HepG2 (cell line): ENCODE results near the gene MAPRE3. TPM values are rescaled to one million over a fixed set of nuclear protein-coding genes. Genes with fewer than 3 reads are reported as not detected.

Source experiments
- EP300 ChIP-seq, 3 experiments: sonication (generic) in 1 of 3; formaldehyde crosslinking in 1 of 3; IDR thresholded peaks; 2 replicates each; pipeline versions ENCODE4 v1.5.1 to v1.6.1; 2011 to 2020; ENCODE audit warnings: low read depth in 2 of 3, low read length in 2 of 3, borderline replicate concordance in 1 of 3, improper control_type of control experiment in 1 of 3, mild to moderate bottlenecking in 1 of 3, missing genetic modification reagents in 1 of 3, moderate library complexity in 1 of 3
- GATAD2A ChIP-seq: IDR thresholded peaks from 2 replicates; pipeline ENCODE4 v1.6.1; 2016
- RNF219 ChIP-seq: sonication (generic); formaldehyde crosslinking; IDR thresholded peaks from 2 replicates; pipeline ENCODE4 v1.5.0; 2020; ENCODE audit warnings: mild to moderate bottlenecking, missing genetic modification reagents
- SIX1 ChIP-seq: sonication (generic); formaldehyde crosslinking; IDR thresholded peaks from 2 replicates; pipeline ENCODE4 v1.4.0; 2020; ENCODE audit warnings: missing genetic modification reagents, borderline replicate concordance
- ZFP62 ChIP-seq: sonication (generic); formaldehyde crosslinking; IDR thresholded peaks from 2 replicates; pipeline ENCODE4 v1.4.0; 2020; ENCODE audit warnings: missing genetic modification reagents
- ZMAT3 ChIP-seq: sonication (generic); formaldehyde crosslinking; conservative IDR thresholded peaks from 2 replicates; pipeline ENCODE4 v1.7.0; 2021; ENCODE audit warnings: missing genetic modification reagents
- ZNF264 ChIP-seq: sonication (generic); formaldehyde crosslinking; IDR thresholded peaks from 2 replicates; pipeline ENCODE4 v1.4.0; 2020; ENCODE audit warnings: missing genetic modification reagents
- ZNF629 ChIP-seq: sonication (generic); formaldehyde crosslinking; conservative IDR thresholded peaks from 2 replicates; pipeline ENCODE4 v1.5.0; 2020; ENCODE audit warnings: missing genetic modification reagents
- polyA plus RNA-seq, 8 experiments: library from polyadenylated mRNA; depleted of rRNA in 3 of 8; stranded (reverse) in 7 of 8; unstranded in 1 of 8; fragments of >200 nt; fragmentation: Illumina TruSeq in 4 of 8; extraction: Trizol in 4 of 8; gene quantifications; 2 replicates each; pipeline versions ENCODE4 v1.2.1 to v1.2.3, GENCODE V29; 2011 to 2016; ENCODE audit warnings: low read depth in 4 of 8, missing spikeins in 1 of 8, mixed read lengths in 1 of 8; ENCODE audit not compliant: insufficient read depth in 1 of 8
- total RNA-seq, 5 experiments: library from RNA; depleted of rRNA; stranded (reverse); fragments of >200 nt; fragmentation: Illumina TruSeq; extraction: Trizol; gene quantifications; 2 replicates each; pipeline ENCODE4 v1.2.3, GENCODE V29; 2016; ENCODE audit warnings: low read depth in 1 of 5
- TF ChIP-seq, protein P1 (sequence below): sonication (generic); formaldehyde crosslinking; IDR thresholded peaks from 2 replicates; pipeline ENCODE4 v1.9.0; 2021; ENCODE audit warnings: missing genetic modification reagents, mild to moderate bottlenecking, borderline replicate concordance
- TF ChIP-seq, protein P2 (sequence below): sonication (generic); formaldehyde crosslinking; IDR thresholded peaks from 2 replicates; pipeline ENCODE4 v1.8.1; 2023; ENCODE audit warnings: missing genetic modification reagents, inconsistent platforms, borderline replicate concordance
- TF ChIP-seq, protein P3 (sequence below): sonication (generic); formaldehyde crosslinking; IDR thresholded peaks from 2 replicates; pipeline ENCODE4 v1.5.0; 2020; ENCODE audit warnings: mild to moderate bottlenecking, missing genetic modification reagents, borderline replicate concordance

MAPRE3 gene
- total and polyA plus RNA-seq, 2 of the 13 experiments (the other 11 are each of a cell fraction or from before 2014, with no cell fraction given): 0.31 to 0.91 TPM

- TF ChIP-seq RNF219 (CRISPR knock-in tag): peak; percentile 86; the same call in 1 of the 2 replicates
- TF ChIP-seq, protein P1, sequence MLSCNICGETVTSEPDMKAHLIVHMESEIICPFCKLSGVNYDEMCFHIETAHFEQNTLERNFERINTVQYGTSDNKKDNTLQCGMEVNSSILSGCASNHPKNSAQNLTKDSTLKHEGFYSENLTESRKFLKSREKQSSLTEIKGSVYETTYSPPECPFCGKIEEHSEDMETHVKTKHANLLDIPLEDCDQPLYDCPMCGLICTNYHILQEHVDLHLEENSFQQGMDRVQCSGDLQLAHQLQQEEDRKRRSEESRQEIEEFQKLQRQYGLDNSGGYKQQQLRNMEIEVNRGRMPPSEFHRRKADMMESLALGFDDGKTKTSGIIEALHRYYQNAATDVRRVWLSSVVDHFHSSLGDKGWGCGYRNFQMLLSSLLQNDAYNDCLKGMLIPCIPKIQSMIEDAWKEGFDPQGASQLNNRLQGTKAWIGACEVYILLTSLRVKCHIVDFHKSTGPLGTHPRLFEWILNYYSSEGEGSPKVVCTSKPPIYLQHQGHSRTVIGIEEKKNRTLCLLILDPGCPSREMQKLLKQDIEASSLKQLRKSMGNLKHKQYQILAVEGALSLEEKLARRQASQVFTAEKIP (CRISPR knock-in tag): no peak
- peak; percentile 62 for TF ChIP-seq GATAD2A (CRISPR knock-in tag)
- peak; percentile 94 for TF ChIP-seq ZNF264
- peak; percentile 53 for TF ChIP-seq ZNF629 (CRISPR knock-in tag)
- TF ChIP-seq SIX1 (CRISPR knock-in tag): peak; percentile 43
- no peak for TF ChIP-seq EP300 (IDR thresholded peaks at IDR 0.05; ENCODE audit: low read depth in 2 of 2, low read length in 2 of 2)
- no peak; the same call in 1 of the 2 replicates for TF ChIP-seq EP300 (CRISPR knock-in tag; IDR thresholded peaks at IDR 0.05; ENCODE audit: borderline replicate concordance)
- TF ChIP-seq, protein P2, sequence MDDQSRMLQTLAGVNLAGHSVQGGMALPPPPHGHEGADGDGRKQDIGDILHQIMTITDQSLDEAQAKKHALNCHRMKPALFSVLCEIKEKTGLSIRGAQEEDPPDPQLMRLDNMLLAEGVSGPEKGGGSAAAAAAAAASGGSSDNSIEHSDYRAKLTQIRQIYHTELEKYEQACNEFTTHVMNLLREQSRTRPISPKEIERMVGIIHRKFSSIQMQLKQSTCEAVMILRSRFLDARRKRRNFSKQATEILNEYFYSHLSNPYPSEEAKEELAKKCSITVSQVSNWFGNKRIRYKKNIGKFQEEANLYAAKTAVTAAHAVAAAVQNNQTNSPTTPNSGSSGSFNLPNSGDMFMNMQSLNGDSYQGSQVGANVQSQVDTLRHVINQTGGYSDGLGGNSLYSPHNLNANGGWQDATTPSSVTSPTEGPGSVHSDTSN (CRISPR knock-in tag): peak; percentile 92
- TF ChIP-seq, protein P3, sequence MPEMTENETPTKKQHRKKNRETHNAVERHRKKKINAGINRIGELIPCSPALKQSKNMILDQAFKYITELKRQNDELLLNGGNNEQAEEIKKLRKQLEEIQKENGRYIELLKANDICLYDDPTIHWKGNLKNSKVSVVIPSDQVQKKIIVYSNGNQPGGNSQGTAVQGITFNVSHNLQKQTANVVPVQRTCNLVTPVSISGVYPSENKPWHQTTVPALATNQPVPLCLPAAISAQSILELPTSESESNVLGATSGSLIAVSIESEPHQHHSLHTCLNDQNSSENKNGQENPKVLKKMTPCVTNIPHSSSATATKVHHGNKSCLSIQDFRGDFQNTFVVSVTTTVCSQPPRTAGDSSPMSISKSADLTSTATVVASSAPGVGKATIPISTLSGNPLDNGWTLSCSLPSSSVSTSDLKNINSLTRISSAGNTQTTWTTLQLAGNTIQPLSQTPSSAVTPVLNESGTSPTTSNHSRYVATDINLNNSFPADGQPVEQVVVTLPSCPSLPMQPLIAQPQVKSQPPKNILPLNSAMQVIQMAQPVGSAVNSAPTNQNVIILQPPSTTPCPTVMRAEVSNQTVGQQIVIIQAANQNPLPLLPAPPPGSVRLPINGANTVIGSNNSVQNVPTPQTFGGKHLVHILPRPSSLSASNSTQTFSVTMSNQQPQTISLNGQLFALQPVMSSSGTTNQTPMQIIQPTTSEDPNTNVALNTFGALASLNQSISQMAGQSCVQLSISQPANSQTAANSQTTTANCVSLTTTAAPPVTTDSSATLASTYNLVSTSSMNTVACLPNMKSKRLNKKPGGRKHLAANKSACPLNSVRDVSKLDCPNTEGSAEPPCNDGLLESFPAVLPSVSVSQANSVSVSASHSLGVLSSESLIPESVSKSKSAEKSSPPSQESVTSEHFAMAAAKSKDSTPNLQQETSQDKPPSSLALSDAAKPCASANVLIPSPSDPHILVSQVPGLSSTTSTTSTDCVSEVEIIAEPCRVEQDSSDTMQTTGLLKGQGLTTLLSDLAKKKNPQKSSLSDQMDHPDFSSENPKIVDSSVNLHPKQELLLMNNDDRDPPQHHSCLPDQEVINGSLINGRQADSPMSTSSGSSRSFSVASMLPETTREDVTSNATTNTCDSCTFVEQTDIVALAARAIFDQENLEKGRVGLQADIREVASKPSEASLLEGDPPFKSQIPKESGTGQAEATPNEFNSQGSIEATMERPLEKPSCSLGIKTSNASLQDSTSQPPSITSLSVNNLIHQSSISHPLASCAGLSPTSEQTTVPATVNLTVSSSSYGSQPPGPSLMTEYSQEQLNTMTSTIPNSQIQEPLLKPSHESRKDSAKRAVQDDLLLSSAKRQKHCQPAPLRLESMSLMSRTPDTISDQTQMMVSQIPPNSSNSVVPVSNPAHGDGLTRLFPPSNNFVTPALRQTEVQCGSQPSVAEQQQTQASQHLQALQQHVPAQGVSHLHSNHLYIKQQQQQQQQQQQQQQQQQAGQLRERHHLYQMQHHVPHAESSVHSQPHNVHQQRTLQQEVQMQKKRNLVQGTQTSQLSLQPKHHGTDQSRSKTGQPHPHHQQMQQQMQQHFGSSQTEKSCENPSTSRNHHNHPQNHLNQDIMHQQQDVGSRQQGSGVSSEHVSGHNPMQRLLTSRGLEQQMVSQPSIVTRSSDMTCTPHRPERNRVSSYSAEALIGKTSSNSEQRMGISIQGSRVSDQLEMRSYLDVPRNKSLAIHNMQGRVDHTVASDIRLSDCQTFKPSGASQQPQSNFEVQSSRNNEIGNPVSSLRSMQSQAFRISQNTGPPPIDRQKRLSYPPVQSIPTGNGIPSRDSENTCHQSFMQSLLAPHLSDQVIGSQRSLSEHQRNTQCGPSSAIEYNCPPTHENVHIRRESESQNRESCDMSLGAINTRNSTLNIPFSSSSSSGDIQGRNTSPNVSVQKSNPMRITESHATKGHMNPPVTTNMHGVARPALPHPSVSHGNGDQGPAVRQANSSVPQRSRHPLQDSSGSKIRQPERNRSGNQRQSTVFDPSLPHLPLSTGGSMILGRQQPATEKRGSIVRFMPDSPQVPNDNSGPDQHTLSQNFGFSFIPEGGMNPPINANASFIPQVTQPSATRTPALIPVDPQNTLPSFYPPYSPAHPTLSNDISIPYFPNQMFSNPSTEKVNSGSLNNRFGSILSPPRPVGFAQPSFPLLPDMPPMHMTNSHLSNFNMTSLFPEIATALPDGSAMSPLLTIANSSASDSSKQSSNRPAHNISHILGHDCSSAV (CRISPR knock-in tag): no peak; the same call in 1 of the 2 replicates
- TF ChIP-seq ZFP62 (CRISPR knock-in tag): peak; percentile 8; the same call in 1 of the 2 replicates
- peak; percentile 78; the same call in 1 of the 2 replicates for TF ChIP-seq ZMAT3 (CRISPR knock-in tag)
Observed at GRCh38 chr2:27050996-27051901, 80.8 kb downstream of the MAPRE3 start, which contains the start of gene AGBL5 (continued).
